Measurements from ENCODE around the gene LAD1.

The LAD1 gene

DNA sequence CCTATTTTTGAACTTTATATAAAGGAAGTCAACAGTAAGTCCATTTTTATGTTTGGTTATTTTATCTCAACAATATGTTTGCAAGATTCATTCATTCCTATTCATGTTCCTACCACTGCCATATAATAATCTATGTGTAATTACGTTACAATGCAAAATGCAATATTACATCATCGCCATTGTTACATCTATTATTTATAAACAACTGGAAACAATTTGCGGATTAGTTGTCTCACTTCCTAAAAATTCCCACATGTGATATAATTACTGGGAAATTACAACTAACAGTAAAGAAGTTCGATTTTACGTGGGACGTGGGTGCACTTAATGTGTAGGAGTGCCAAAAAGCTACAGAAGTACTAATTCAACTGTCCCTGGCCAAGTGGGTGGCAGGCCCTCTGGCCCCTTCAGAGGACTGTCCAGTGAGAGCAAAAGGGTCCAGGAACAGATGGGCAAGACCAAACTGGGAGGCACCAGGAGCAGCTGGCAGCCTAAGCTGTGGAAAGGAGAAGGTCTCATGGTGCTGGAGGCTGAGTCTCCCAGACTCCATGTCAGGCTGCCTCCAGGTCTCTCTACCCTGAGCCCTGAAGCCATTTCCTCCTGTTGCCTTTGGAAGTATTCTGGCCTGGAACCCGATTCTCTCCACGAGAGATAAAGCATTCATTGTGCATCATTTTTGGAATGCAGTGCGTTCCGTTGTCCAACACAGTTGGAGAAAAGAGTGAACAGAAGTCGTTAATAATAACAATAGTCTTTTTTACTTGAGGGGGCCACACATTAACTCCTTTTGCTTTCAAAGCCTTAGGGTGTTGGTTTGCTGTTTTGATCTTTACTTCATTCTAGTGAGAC is 64.6 kb downstream of the LAD1 start:
- H3K4me3 ChIP-seq (ENCODE audit: low read length) = no peak overlapping the region
- peak; percentile 49 for DNase-seq (ENCODE audit: low read depth)
- TF ChIP-seq, protein P1, sequence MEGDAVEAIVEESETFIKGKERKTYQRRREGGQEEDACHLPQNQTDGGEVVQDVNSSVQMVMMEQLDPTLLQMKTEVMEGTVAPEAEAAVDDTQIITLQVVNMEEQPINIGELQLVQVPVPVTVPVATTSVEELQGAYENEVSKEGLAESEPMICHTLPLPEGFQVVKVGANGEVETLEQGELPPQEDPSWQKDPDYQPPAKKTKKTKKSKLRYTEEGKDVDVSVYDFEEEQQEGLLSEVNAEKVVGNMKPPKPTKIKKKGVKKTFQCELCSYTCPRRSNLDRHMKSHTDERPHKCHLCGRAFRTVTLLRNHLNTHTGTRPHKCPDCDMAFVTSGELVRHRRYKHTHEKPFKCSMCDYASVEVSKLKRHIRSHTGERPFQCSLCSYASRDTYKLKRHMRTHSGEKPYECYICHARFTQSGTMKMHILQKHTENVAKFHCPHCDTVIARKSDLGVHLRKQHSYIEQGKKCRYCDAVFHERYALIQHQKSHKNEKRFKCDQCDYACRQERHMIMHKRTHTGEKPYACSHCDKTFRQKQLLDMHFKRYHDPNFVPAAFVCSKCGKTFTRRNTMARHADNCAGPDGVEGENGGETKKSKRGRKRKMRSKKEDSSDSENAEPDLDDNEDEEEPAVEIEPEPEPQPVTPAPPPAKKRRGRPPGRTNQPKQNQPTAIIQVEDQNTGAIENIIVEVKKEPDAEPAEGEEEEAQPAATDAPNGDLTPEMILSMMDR (IDR thresholded peaks at IDR 0.05; ENCODE audit: insufficient read depth, low read depth, low read length, missing control alignments) = no peak

DNA sequence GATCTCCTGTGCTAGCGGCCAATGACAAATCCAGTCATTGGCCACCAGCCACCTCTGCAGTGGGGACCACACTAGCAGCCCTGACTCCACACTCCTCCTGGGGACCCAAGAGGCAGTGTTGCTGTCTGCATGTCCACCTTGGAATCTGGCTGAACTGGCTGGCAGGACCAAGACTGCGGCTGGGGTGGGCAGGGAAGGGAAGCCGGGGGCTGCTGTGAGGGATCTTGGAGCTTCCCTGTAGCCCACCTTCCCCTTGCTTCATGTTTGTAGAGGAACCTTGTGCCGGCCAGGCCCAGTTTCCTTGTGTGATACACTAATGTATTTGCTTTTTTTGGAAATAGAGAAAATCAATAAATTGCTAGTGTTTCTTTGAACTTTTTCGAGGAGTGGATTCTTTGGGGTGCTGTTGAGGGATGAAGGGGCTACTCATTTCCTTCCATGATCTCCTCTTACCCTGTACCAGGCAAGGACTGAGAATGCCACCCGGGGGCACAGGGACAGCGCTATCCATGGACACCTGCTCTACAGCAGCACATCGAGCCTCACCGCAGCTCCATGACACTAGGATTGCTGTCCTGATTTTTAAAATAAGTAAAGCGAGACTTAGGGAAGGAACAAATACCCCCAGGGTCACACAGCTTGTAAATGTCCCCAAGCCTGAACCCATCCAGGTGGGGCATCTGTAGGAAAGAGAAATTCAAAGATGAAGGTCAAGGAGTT is 66.3 kb downstream of the LAD1 start:
- TF ChIP-seq, protein P1 (IDR thresholded peaks at IDR 0.05; ENCODE audit: insufficient read depth, low read depth, low read length, missing control alignments) = no peak
- DNase-seq (ENCODE audit: low read depth) = no peak
- H3K4me3 ChIP-seq (ENCODE audit: low read length) = no peak overlapping the region

DNA sequence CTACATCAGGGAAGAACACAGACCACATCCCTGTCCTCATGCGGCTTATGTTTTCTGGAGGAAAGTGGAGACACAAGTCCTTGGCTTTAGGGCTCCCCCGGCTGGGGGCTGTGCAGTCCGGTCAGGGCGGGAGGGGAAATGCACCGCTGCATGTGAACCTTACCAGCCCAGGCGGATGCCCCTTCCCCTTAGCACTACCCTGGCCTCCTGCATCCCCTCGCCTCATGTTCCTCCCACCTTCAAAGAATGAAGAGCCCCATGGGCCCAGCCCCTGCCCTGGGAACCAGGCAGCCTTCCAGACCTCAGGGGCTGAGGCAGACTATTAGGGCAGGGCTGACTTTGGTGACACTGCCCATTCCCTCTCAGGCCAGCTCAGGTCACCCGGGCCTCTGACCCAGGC is 67.1 kb downstream of the LAD1 start:
- DNase-seq (ENCODE audit: low read depth) = no peak
- no peak overlapping the region for H3K4me3 ChIP-seq (ENCODE audit: low read length)
- TF ChIP-seq, protein P1 (IDR thresholded peaks at IDR 0.05; ENCODE audit: insufficient read depth, low read depth, low read length, missing control alignments) = no peak

DNA sequence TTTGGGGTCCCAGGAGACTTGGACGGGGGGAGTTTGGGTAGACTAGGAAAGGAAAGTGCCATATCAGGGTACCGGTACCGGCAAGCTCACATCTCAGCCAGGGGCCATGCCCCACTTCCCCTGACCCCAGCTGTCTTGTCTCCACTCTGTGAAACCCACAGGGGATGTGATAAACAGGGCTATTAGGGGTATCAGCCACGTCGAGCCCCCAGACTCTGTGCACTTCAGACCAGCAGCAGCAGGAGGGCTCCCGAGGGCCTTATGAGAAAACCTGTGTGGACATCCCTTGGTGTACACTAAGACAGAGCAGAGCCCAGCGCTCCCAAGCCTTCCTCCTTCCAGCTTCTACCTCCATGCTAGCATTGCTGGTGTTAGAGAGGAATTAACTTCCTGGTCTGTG is 68.0 kb downstream of the LAD1 start:
- no peak overlapping the region for H3K4me3 ChIP-seq (ENCODE audit: low read length)
- DNase-seq (ENCODE audit: low read depth) = no peak
- TF ChIP-seq, protein P1 (IDR thresholded peaks at IDR 0.05; ENCODE audit: insufficient read depth, low read depth, low read length, missing control alignments) = no peak
